Measurements from ENCODE around the gene MIA2.

DNA sequence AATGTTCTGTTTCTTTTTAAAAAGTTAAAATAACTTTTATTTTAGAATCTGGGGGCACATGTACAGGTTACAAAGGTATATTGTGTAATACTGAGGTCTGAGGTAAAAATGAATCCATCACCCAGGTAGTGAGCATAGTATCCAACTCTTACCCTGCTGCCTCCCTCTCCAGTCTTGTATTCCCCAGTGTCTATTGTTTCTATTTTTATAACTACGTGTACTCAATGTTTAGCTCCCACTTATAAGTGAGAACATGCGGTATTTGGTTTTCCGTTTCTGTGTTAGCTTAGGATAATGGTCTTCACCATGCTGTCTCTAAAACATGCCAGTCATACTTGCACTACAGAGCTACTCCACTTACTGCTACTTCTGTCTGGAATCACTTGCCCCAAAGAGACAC lies 190.1 kb downstream of the MIA2 start:
- TF ChIP-seq, protein P1, sequence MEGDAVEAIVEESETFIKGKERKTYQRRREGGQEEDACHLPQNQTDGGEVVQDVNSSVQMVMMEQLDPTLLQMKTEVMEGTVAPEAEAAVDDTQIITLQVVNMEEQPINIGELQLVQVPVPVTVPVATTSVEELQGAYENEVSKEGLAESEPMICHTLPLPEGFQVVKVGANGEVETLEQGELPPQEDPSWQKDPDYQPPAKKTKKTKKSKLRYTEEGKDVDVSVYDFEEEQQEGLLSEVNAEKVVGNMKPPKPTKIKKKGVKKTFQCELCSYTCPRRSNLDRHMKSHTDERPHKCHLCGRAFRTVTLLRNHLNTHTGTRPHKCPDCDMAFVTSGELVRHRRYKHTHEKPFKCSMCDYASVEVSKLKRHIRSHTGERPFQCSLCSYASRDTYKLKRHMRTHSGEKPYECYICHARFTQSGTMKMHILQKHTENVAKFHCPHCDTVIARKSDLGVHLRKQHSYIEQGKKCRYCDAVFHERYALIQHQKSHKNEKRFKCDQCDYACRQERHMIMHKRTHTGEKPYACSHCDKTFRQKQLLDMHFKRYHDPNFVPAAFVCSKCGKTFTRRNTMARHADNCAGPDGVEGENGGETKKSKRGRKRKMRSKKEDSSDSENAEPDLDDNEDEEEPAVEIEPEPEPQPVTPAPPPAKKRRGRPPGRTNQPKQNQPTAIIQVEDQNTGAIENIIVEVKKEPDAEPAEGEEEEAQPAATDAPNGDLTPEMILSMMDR (IDR thresholded peaks at IDR 0.05; ENCODE audit: low read depth, low read length, poor library complexity, severe bottlenecking), result no peak
- TF ChIP-seq EZH2phosphoT487 (IDR thresholded peaks at IDR 0.05; ENCODE audit: borderline replicate concordance, low read length), result no peak
